Measurements from ENCODE around the gene SUPT4H1.
A peak's percentile ranks its signal among the peaks of the same experiment; 100 is the strongest.

DNA sequence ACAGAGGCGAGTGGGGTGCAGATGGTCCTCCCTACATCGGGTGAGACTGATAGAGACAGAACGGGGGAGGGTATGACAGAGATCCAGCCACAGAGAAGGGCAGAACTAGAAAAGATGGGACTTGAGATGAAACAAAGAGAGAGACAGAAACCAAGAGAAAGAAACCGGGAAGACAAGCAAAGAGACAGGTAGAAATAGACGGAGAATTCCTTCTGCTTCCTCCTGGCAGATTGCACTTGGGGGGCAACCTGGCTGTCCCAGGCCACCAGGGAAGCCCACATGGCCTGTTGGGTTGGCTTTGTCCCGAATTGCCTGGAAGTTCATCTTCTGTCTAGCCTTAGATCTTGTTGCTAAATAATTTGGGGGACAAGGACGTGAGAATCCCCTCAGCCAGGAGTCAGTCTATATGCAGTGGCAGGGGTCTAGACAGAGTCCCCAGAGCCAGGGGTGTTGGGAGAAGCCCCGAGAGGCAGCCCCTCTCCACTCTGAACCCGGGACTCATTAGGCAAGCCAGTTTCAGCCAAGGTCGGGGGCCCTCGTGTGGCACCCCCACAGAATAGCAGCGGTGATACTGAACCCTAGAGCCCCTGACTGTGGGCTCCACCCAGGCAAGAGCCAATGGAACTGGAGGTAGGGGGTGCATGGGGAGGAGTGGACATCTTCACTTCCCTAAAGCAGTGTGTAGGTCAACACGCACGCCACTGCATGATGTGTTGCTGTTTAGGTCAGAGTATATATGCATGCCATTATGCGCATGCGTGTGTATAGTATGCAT, 22.8 kb downstream of the SUPT4H1 start:
- TF ChIP-seq POLR2A (IDR thresholded peaks at IDR 0.05; ENCODE audit: low read depth, low read length), result peak; percentile 99
- 0 out of 2 replicates have a peak, but pooled peaks have one; percentile 10 for TF ChIP-seq TAF1 (IDR thresholded peaks at IDR 0.05; ENCODE audit: borderline replicate concordance, low read depth, low read length)

All from GM12892 (cell line).